ENCODE measurements around the gene SNRNP200. TPM values are rescaled to one million over a fixed set of nuclear protein-coding genes. Genes with fewer than 3 reads are reported as not detected.

The SNRNP200 gene
- total and polyA plus RNA-seq, 2 experiments from 2014 or later: 85.3 to 96.4 TPM

DNA sequence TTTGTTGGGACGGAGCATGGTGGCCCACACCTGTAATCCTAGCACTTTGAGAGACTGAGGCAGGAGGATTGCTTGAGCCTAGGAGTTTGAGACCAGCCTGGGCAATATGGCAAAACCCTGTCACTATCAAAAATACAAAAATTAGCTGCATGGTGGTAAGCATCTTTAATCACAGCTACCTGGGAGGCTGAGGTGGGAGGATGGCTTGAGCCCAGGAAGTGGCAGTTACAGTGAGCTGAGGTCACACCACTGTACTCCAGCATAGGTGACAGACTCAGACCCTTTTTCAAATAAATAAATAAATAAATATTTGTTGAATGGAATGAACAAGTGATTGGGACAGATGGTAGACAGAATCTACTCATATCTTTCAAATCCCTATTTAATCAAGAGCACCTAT, 14.1 kb upstream of the SNRNP200 start:
- Histone ChIP-seq H3K27ac (no peak overlapping the region), H3K36me3 (no peaks in the 10 kb centered on the region), H3K4me3 (no peak overlapping the region), H3K27me3 (peaks cover 84% of the 10 kb centered on the region), H3K4me1 (ENCODE audit: low read depth) (no peaks in the 10 kb centered on the region), H3K9me3 (ENCODE audit: low read depth) (no peaks in the 10 kb centered on the region)
- TF ChIP-seq, protein P1, sequence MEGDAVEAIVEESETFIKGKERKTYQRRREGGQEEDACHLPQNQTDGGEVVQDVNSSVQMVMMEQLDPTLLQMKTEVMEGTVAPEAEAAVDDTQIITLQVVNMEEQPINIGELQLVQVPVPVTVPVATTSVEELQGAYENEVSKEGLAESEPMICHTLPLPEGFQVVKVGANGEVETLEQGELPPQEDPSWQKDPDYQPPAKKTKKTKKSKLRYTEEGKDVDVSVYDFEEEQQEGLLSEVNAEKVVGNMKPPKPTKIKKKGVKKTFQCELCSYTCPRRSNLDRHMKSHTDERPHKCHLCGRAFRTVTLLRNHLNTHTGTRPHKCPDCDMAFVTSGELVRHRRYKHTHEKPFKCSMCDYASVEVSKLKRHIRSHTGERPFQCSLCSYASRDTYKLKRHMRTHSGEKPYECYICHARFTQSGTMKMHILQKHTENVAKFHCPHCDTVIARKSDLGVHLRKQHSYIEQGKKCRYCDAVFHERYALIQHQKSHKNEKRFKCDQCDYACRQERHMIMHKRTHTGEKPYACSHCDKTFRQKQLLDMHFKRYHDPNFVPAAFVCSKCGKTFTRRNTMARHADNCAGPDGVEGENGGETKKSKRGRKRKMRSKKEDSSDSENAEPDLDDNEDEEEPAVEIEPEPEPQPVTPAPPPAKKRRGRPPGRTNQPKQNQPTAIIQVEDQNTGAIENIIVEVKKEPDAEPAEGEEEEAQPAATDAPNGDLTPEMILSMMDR (IDR thresholded peaks at IDR 0.05; ENCODE audit: low read depth, low read length): no peak
- DNase-seq (ENCODE audit: low read depth in 1 of 2, low spot score in 1 of 2): no peak

GRCh38 chr2:96318723-96319122, 13.4 kb upstream of the SNRNP200 start:
- no peaks in the 10 kb centered on the region for H3K36me3 ChIP-seq
- no peaks in the 10 kb centered on the region for H3K4me1 ChIP-seq (ENCODE audit: low read depth)
- no peak for DNase-seq (ENCODE audit: low read depth in 1 of 2, low spot score in 1 of 2)
- no peak overlapping the region for H3K27ac ChIP-seq
- no peaks in the 10 kb centered on the region for H3K9me3 ChIP-seq (ENCODE audit: low read depth)
- TF ChIP-seq, protein P1 (IDR thresholded peaks at IDR 0.05; ENCODE audit: low read depth, low read length): no peak
- H3K27me3 ChIP-seq: peaks cover 77% of the 10 kb centered on the region
- H3K4me3 ChIP-seq: no peak overlapping the region

GRCh38 chr2:96317584-96317997, 12.2 kb upstream of the SNRNP200 start:
- TF ChIP-seq, protein P1 (IDR thresholded peaks at IDR 0.05; ENCODE audit: low read depth, low read length): no peak
- H3K36me3 ChIP-seq: no peaks in the 10 kb centered on the region
- no peak overlapping the region for H3K4me3 ChIP-seq
- H3K9me3 ChIP-seq (ENCODE audit: low read depth): no peaks in the 10 kb centered on the region
- peaks cover 66% of the 10 kb centered on the region for H3K27me3 ChIP-seq
- H3K27ac ChIP-seq: no peak overlapping the region
- no peaks in the 10 kb centered on the region for H3K4me1 ChIP-seq (ENCODE audit: low read depth)
- no peak for DNase-seq (ENCODE audit: low read depth in 1 of 2, low spot score in 1 of 2)

- no peak overlapping the region for H3K4me3 ChIP-seq
- H3K27me3 ChIP-seq: peaks cover 60% of the 10 kb centered on the region
- no peaks in the 10 kb centered on the region for H3K9me3 ChIP-seq (ENCODE audit: low read depth)
- H3K36me3 ChIP-seq: no peaks in the 10 kb centered on the region
- DNase-seq (ENCODE audit: low read depth in 1 of 2, low spot score in 1 of 2): no peak
- no peaks in the 10 kb centered on the region for H3K4me1 ChIP-seq (ENCODE audit: low read depth)
- H3K27ac ChIP-seq: no peak overlapping the region
- TF ChIP-seq, protein P1 (IDR thresholded peaks at IDR 0.05; ENCODE audit: low read depth, low read length): no peak
Measured at GRCh38 chr2:96316999-96317398, 11.7 kb upstream of the SNRNP200 start.

- Histone ChIP-seq H3K36me3 (no peaks in the 10 kb centered on the region), H3K27ac (no peak overlapping the region), H3K27me3 (peaks cover 45% of the 10 kb centered on the region), H3K9me3 (ENCODE audit: low read depth) (no peaks in the 10 kb centered on the region), H3K4me3 (no peak overlapping the region), H3K4me1 (ENCODE audit: low read depth) (no peaks in the 10 kb centered on the region)
- DNase-seq (ENCODE audit: low read depth in 1 of 2, low spot score in 1 of 2): peak in 1 of 2 donors; percentile 66
- TF ChIP-seq, protein P1 (IDR thresholded peaks at IDR 0.05; ENCODE audit: low read depth, low read length): no peak
Measured at GRCh38 chr2:96315400-96316071, 10.2 kb upstream of the SNRNP200 start.

Data from cardiac muscle cell (in vitro differentiated cells and primary cell).